HUES64 (cell line): Measurements from ENCODE around the gene TREM2.
"Not testable (repeated sequence)": the region's sequence is repeated elsewhere in the genome, so short reads cannot be mapped to it uniquely, and the experiment has no call there.

Source experiments
- H3K27ac ChIP-seq: 2 replicates; pipeline ENCODE4 v1.7.0; 2013; ENCODE audit warnings: low read depth, low read length, inconsistent platforms
- H3K27me3 ChIP-seq: 2 replicates; pipeline ENCODE4 v1.6.1; 2013; ENCODE audit warnings: mild to moderate bottlenecking, low read length; ENCODE audit not compliant: insufficient read depth
- H3K36me3 ChIP-seq: 2 replicates; pipeline ENCODE4 v1.6.1; 2013; ENCODE audit warnings: mild to moderate bottlenecking, low read length; ENCODE audit not compliant: insufficient read depth
- H3K4me1 ChIP-seq: 2 replicates; pipeline ENCODE4 v1.6.1; 2013; ENCODE audit warnings: mild to moderate bottlenecking, low read length, moderate library complexity; ENCODE audit not compliant: insufficient read depth
- H3K4me3 ChIP-seq: 2 replicates; pipeline ENCODE4 v1.5.1; 2013; ENCODE audit warnings: mild to moderate bottlenecking, low read length, moderate library complexity
- H3K9ac ChIP-seq: 2 replicates; pipeline ENCODE4 v1.6.1; 2013; ENCODE audit warnings: mild to moderate bottlenecking, low read depth, low read length
- H3K9me3 ChIP-seq: 2 replicates; pipeline ENCODE4 v1.6.1; 2013; ENCODE audit warnings: low read depth, low read length; ENCODE audit not compliant: insufficient read depth
- WGBS: fragments of 150-250, 120-280 bp; methylation state at CpG from one replicate; pipeline ENCODE4 v1.1.7; 2013; ENCODE audit warnings: missing lambda C conversion rate; 5-methylcytosine and 5-hydroxymethylcytosine counted together

TREM2 gene

DNA sequence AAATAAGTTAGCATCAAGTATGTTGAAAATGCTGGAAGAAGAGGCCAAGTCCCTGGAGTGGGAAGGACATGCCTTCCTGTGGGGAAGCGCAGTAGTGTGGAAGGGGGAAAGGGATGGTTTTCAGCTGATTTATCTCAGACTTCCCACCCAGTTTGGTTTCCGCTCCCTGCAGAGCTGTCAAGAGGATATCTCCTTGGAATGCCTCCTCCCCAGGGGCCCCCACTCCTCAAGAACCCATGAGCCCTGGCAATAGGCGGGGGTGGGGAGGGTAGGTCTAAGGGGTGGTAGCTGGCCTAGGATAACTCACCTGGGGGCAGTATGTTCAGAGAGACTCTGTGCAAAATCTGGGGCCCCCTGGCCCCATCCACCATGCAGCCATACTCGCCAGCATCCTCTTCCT, 9.5 kb downstream of the TREM2 start:
- Histone ChIP-seq H3K4me3 (no peak overlapping the region), H3K9me3 (no peaks in the 10 kb centered on the region), H3K27ac (no peak overlapping the region), H3K27me3 (no peaks in the 10 kb centered on the region), H3K36me3 (no peaks in the 10 kb centered on the region), H3K4me1 (peaks cover 4% of the 10 kb centered on the region; the same call in 1 of the 2 replicates), H3K9ac (no peak overlapping the region)
- 82% methylated on average over 3 of the region's 4 CpGs for WGBS

DNA sequence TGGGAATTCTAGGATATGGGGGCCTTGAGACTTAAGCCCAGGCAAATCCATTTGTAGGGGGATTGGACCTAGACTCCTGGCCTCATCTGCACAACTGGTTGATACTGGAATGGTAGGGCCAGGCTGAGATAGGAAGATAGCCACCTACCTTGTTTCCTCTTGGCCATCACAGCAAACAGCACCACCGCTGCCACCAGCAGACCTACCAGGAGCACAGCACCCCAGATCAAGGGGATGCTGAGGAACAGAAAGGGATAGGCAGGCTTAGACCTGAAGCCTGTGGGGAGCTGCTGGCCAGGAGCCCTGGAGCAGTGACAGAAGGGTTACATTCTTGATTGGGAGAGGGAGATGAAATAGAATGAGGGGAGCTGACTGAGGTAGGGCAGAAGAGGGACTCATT, 12.2 kb downstream of the TREM2 start:
- H3K4me1 ChIP-seq = peaks cover 4% of the 10 kb centered on the region; the same call in 1 of the 2 replicates
- H3K36me3 ChIP-seq = no peaks in the 10 kb centered on the region
- no peak overlapping the region for H3K27ac ChIP-seq
- no peak overlapping the region for H3K9ac ChIP-seq
- no peaks in the 10 kb centered on the region for H3K9me3 ChIP-seq
- 100% methylated on average over 1 of the region's 1 CpG for WGBS
- H3K4me3 ChIP-seq = no peak overlapping the region
- H3K27me3 ChIP-seq = no peaks in the 10 kb centered on the region

DNA sequence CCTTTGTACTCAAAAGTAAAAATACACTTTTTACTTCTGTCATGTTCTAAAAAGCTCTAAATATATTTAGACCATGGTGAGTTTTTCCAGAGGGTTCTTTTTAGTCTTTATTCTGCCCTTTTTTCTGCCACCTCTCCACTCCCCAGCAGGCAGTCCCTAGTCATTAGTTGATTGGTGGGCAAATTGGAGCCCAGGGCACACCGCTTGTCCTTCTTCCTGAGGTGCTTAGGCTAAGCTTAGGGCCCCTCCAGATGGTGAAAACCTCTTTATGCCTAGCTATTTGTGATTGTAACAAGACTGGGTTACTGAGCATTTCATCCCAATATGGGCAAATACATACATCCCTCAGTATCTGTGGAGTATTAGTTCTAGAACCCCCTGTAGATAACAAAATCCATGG, 15.0 kb downstream of the TREM2 start:
- Histone ChIP-seq H3K9ac (no peak overlapping the region), H3K27me3 (no peaks in the 10 kb centered on the region), H3K4me1 (no peaks in the 10 kb centered on the region), H3K9me3 (no peaks in the 10 kb centered on the region), H3K4me3 (no peak overlapping the region), H3K36me3 (no peaks in the 10 kb centered on the region), H3K27ac (no peak overlapping the region)
- WGBS = 88% methylated on average over 1 of the region's 1 CpG

DNA sequence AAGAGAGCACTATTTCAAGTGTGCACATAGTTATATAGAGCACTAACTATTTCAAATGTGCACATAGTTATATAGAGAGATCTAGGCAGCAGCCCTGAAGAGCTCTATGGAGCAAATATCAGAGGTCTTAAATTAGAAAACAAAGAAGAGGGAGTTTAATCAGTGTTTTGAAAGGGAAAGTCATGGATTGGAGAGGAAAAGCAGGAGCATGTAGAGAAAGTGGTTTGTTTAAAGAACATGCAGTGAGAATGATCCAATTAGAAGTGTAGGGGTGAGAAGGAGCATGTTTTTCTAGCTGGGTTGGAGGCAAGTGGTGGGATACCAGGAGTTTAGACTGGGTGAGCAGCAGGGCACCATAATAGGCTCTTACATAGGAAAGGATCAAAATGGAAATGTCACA, 26.0 kb downstream of the TREM2 start:
- peaks cover 3% of the 10 kb centered on the region for H3K4me1 ChIP-seq
- H3K9ac ChIP-seq = no peak overlapping the region
- no peak overlapping the region for H3K27ac ChIP-seq
- no peak overlapping the region for H3K4me3 ChIP-seq
- H3K27me3 ChIP-seq = no peaks in the 10 kb centered on the region
- H3K9me3 ChIP-seq = no peaks in the 10 kb centered on the region
- no peaks in the 10 kb centered on the region; the same call in 1 of the 2 replicates for H3K36me3 ChIP-seq

DNA sequence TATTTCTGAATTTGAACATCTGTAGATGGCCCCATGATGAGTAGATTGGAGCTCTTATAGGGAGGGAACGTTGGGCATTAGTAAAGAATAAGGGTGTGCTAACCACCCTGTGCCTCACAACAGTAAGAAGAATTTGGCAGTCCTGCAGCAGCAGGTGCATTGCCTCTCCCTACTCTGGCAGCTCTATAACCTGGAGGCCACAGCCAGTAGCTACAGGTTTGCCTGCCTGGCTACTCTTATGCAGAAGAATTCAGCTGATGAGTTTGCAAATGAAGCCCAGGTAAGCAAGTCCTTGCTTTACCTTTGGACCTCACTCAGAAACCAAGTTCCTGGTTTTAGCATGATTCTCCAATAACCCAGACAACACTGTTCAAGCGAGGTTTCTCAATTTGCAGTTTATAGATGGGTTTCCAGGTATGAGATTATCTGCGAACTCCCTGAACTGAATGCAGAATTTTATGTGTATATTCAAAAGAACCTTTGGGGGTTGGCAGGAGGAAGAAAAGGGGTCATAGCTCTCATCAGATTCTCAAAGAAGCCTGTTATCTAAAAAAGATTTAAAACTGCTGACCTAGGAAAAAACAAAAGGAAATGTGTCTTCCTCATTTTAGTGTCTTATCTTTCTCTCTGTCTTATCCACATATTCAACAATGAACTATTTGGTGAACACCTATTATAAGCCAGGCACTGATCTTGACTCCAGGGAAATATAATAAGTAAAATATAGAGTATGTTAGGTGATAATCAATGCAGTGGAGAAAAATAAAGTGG, 27.7 kb downstream of the TREM2 start:
- Histone ChIP-seq H3K4me1 (peaks cover 3% of the 10 kb centered on the region), H3K9ac (no peak overlapping the region), H3K27ac (no peak overlapping the region), H3K4me3 (no peak overlapping the region), H3K36me3 (no peaks in the 10 kb centered on the region; the same call in 1 of the 2 replicates), H3K27me3 (no peaks in the 10 kb centered on the region), H3K9me3 (no peaks in the 10 kb centered on the region)
- WGBS = 94% methylated on average over 3 of the region's 3 CpGs

DNA sequence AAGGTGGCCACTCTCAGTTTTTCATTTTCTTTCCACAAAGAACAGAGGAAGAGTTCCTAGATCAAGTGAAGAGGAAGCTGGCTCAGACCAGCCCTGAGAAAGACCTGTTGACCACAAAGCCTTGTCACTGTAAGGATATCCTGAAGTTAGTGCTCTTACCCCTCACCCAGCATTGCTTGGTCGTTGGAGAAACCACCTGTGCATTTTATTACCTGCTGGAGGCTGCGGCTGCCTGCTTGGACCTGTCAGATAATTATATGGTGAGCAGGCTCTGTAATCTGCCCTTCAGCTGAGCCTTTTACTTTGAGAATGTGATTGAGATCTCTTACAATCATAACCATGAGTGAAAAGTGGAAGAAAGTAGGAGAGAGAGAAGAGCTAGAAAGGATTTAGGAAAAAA, 30.7 kb downstream of the TREM2 start:
- Histone ChIP-seq H3K27me3 (no peaks in the 10 kb centered on the region), H3K4me3 (no peak overlapping the region), H3K9me3 (no peaks in the 10 kb centered on the region), H3K4me1 (peaks cover 3% of the 10 kb centered on the region; the same call in 1 of the 2 replicates), H3K27ac (no peak overlapping the region), H3K9ac (no peak overlapping the region), H3K36me3 (no peaks in the 10 kb centered on the region; the same call in 1 of the 2 replicates)
- 92% methylated on average over 2 of the region's 2 CpGs for WGBS

DNA sequence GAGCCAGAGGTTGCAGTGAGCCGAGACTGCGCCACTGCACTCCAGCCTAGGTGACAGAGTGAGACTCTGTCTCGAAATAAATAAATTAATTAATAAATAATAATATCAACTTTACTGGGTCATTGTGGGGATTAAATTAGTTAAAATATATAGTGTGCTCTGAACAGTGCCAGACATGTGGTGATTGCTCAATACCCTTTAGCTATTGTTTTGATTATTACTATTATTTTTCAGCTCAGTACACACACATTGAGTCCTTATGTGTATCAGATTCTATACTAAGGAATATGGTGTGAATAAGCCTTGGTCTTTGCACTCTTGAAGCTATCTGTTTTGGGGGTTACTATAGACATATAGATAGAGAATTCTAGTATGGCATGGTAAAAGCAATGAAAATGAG, 37.6 kb downstream of the TREM2 start:
- H3K27me3 ChIP-seq = no peaks in the 10 kb centered on the region
- H3K27ac ChIP-seq = no peak overlapping the region
- no peaks in the 10 kb centered on the region for H3K9me3 ChIP-seq
- H3K9ac ChIP-seq = no peak overlapping the region
- 0 out of 2 replicates have a peak, but pooled peaks cover 8% of the 10 kb centered on the region for H3K36me3 ChIP-seq
- H3K4me3 ChIP-seq = no peak overlapping the region
- 100% methylated on average over 2 of the region's 3 CpGs for WGBS
- H3K4me1 ChIP-seq = no peaks in the 10 kb centered on the region

DNA sequence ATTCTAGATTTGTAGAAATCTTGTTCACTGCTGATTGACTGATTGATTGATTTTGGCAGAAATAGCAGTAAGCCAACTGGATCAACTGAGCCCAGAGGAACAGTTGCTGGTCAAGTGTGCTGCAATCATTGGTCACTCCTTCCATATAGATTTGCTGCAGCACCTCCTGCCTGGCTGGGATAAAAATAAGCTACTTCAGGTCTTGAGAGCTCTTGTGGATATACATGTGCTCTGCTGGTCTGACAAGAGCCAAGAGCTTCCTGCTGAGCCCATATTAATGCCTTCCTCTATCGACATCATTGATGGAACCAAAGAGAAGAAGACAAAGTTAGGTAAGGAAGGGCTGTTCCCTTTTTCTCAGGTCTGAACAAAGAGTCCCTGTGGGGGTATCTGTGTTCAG, 40.0 kb downstream of the TREM2 start:
- no peak overlapping the region for H3K4me3 ChIP-seq
- H3K36me3 ChIP-seq = 0 out of 2 replicates have a peak, but pooled peaks cover 8% of the 10 kb centered on the region
- no peak overlapping the region for H3K9ac ChIP-seq
- WGBS = 88% methylated on average over 1 of the region's 1 CpG
- no peaks in the 10 kb centered on the region for H3K27me3 ChIP-seq
- no peaks in the 10 kb centered on the region for H3K9me3 ChIP-seq
- no peaks in the 10 kb centered on the region for H3K4me1 ChIP-seq
- no peak overlapping the region for H3K27ac ChIP-seq

DNA sequence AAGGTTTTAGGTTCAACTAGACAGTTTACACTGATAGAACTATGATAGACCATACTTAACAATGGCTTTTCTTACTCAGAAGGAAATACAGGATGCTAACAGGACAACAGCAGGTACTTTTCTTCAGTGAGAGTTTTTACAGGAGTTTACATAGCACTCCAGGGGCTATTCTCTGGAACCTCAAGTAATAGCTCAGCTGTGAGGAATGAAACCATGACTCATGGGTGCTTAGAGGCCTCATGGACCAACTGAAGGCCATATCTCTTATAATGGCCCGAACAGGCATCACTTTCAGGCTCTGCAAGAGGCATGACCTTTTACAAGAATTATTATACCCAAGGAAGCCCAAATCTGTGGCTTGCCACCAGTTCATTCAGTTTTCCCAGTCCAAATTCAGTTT, 40.5 kb downstream of the TREM2 start:
- Histone ChIP-seq H3K4me1 (no peaks in the 10 kb centered on the region), H3K9ac (no peak overlapping the region), H3K27ac (no peak overlapping the region), H3K27me3 (no peaks in the 10 kb centered on the region), H3K9me3 (no peaks in the 10 kb centered on the region), H3K4me3 (no peak overlapping the region), H3K36me3 (0 out of 2 replicates have a peak, but pooled peaks cover 8% of the 10 kb centered on the region)
- 91% methylated on average over 1 of the region's 1 CpG for WGBS

DNA sequence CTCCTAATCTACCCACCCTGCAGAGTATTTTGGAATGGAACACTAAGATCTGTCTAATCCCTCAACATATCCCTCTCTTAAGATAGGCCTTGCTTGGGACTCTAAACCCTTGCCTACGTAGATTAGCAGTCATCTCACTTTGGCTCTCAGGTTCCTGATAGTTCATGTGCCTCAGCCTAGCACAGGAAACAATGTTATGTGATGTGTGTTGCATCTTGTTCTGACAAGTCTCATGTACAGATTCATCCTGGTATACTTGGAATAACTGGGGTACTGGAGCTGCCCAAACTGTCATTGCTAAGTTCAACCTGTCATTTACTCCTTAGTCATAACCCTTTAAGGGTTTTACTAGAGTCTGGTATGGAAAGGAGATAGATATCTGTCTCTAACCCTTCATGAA, 42.9 kb downstream of the TREM2 start:
- Histone ChIP-seq H3K27me3 (no peaks in the 10 kb centered on the region), H3K36me3 (0 out of 2 replicates have a peak, but pooled peaks cover 8% of the 10 kb centered on the region), H3K9ac (no peak overlapping the region), H3K27ac (no peak overlapping the region), H3K4me1 (no peaks in the 10 kb centered on the region), H3K4me3 (no peak overlapping the region), H3K9me3 (no peaks in the 10 kb centered on the region)
- WGBS = 94% methylated on average over 1 of the region's 1 CpG

DNA sequence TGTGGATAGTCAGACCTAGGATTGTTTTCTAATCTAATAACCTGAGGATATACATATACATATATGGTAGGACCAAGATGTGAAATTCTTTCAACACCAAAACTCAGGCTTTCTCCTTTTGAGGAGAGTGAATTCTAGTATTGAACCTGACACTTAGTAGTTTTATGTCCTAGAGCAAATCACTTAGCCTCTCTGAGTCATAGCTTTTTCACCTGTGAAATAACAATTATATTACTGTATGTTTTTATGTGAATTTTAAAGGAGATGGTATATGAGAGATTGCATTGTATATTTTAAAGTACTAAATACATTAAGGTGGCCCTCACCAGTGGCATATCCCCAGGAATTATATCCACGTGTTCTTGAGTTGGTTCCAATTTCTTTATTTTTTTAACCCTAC, 43.4 kb downstream of the TREM2 start:
- no peaks in the 10 kb centered on the region for H3K27me3 ChIP-seq
- H3K9me3 ChIP-seq = no peaks in the 10 kb centered on the region
- H3K36me3 ChIP-seq = 0 out of 2 replicates have a peak, but pooled peaks cover 8% of the 10 kb centered on the region
- H3K27ac ChIP-seq = no peak overlapping the region
- whole genome bisulfite sequencing = 94% methylated on average over 1 of the region's 1 CpG
- H3K4me3 ChIP-seq = no peak overlapping the region
- no peaks in the 10 kb centered on the region for H3K4me1 ChIP-seq
- no peak overlapping the region for H3K9ac ChIP-seq

DNA sequence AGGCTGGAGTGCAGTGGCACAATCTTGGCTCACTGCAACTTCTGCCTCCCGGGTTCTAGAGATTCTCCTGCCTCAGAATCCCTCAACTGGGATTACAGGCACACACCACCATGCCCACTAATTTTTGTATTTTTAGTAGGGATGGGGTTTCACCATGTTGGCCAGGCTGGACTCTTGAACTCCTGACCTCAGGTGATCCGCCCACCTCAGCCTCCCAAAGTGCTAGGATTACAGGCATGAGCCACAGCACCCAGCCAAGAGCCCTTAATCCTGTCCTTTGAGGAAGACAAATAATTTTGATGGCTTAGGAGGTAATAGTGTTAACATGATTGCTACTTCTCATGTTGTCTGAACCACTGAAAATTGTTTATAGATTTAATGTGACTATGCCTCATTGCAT, 47.9 kb downstream of the TREM2 start:
- H3K4me3 ChIP-seq, H3K9me3 ChIP-seq, H3K27me3 ChIP-seq, H3K27ac ChIP-seq, H3K4me1 ChIP-seq, H3K9ac ChIP-seq, H3K36me3 ChIP-seq: not testable (repeated sequence)
- WGBS = 88% methylated on average over 2 of the region's 2 CpGs
